SH-SY5Y (cell line): ENCODE data around the gene DOCK2.

Source experiments
- GATA2 ChIP-seq: IDR thresholded peaks from 2 replicates; pipeline ENCODE4 v1.6.1; 2011; ENCODE audit warnings: mild to moderate bottlenecking, low read depth, low read length
- GATA3 ChIP-seq: IDR thresholded peaks from 2 replicates; pipeline ENCODE4 v1.6.1; 2011; ENCODE audit warnings: low read depth, mild to moderate bottlenecking, low read length, moderate library complexity

- TF ChIP-seq GATA2 (no peak), GATA3 (no peak)
Measured at GRCh38 chr5:169810524-169810923, 173.4 kb downstream of the DOCK2 start.
